Immature natural killer cell (primary cell): ENCODE measurements around the gene RRAD. TPM values are rescaled to one million over a fixed set of nuclear protein-coding genes. Genes with fewer than 3 reads are reported as not detected.
"Not testable (repeated sequence)": the region's sequence is repeated elsewhere in the genome, so short reads cannot be mapped to it uniquely, and the experiment has no call there.

Experiments
- DNase-seq, 3 donors: peaks; one replicate each; pipeline ENCODE4 v3.0.0; 2022; ENCODE audit warnings: mixed read lengths in 1 of 3
- H3K27ac Mint-ChIP-seq, 6 donors: one replicate each; pipeline ENCODE4 v1.8.0; 2020; ENCODE audit warnings: mixed read lengths in 6 of 6, mild to moderate bottlenecking in 5 of 6, inconsistent platforms in 4 of 6, moderate library complexity in 3 of 6
- H3K27me3 Mint-ChIP-seq, 3 donors: one replicate each; pipeline ENCODE4 v1.8.0; 2020 to 2021; ENCODE audit warnings: low read depth in 3 of 3, mild to moderate bottlenecking in 3 of 3, mixed read lengths in 3 of 3, moderate library complexity in 3 of 3, inconsistent platforms in 1 of 3
- H3K36me3 Mint-ChIP-seq, 3 donors: one replicate each; pipeline ENCODE4 v1.8.0; 2020; ENCODE audit warnings: mixed read lengths in 3 of 3, inconsistent platforms in 2 of 3, mild to moderate bottlenecking in 2 of 3
- H3K4me1 Mint-ChIP-seq, 2 donors: one replicate each; pipeline ENCODE4 v1.8.0; 2020; ENCODE audit warnings: inconsistent platforms in 2 of 2, mild to moderate bottlenecking in 2 of 2, mixed read lengths in 2 of 2, moderate library complexity in 1 of 2
- H3K4me3 Mint-ChIP-seq, 5 donors: one replicate each; pipeline ENCODE4 v1.8.0; 2020; ENCODE audit warnings: mild to moderate bottlenecking in 5 of 5, mixed read lengths in 5 of 5, inconsistent platforms in 3 of 5, moderate library complexity in 3 of 5
- H3K9me3 Mint-ChIP-seq, 6 donors: one replicate each; pipeline ENCODE4 v1.8.0; 2020; ENCODE audit warnings: mild to moderate bottlenecking in 6 of 6, mixed read lengths in 6 of 6, inconsistent platforms in 4 of 6, moderate library complexity in 3 of 6
- polyA plus RNA-seq, 3 donors: library from polyadenylated mRNA; unstranded; fragments of 300-500 nt; fragmentation: Illumina TruSeq; gene quantifications; one replicate each; pipeline ENCODE4 v1.2.3, GENCODE V29; 2021

Gene RRAD
- polyA plus RNA-seq, 3 donors from 2014 or later = not detected

- H3K9me3 Mint-ChIP-seq = no peaks in the 10 kb centered on the region
- H3K27me3 Mint-ChIP-seq = peaks cover 10 to 22% (median 19%) of the 10 kb centered on the region in 3 donors
- peak; percentile 74 to 78 (median 75) for DNase-seq
- H3K4me3 Mint-ChIP-seq = peak overlapping the region; percentile 88 to 93 (median 89)
- no peak overlapping the region for H3K27ac Mint-ChIP-seq
- peaks cover 0 to 5% (median 0%) of the 10 kb centered on the region in 3 donors for H3K36me3 Mint-ChIP-seq
- H3K4me1 Mint-ChIP-seq = peaks cover 22 to 27% of the 10 kb centered on the region in 2 donors
Measured at GRCh38 chr16:66947302-66948065, 22.1 kb upstream of the RRAD start.

DNA sequence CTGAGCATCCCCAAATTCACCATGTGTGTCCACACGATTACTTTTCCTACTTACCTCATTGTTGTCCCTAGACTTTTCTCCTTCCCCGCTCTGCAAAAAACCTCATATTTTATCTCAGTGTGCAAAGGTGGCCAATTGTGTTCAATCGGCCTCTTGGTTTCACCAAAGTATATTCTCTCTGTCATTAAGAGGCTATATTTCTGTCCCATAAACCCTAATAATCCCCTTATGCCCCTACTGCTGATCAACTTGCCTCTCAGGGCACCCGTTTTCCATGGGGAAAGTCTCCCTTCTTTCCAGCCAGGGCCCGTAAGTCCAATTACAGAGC is 21.6 kb upstream of the RRAD start:
- Mint-ChIP-seq H3K4me3 (peak overlapping the region; percentile 88 to 93 (median 89)), H3K27ac (no peak overlapping the region)

GRCh38 chr16:66946541-66946940 is 21.2 kb upstream of the RRAD start:
- H3K4me3 Mint-ChIP-seq = no peak overlapping the region
- H3K9me3 Mint-ChIP-seq = no peaks in the 10 kb centered on the region

More for the DNA sequence above, 21.6 kb upstream of the RRAD start:
- H3K4me1 Mint-ChIP-seq = peaks cover 22 to 27% of the 10 kb centered on the region in 2 donors
- DNase-seq = no peak
- H3K27me3 Mint-ChIP-seq = peaks cover 10 to 20% (median 16%) of the 10 kb centered on the region in 3 donors
- H3K36me3 Mint-ChIP-seq = peaks cover 0 to 9% (median 4%) of the 10 kb centered on the region in 3 donors
- H3K9me3 Mint-ChIP-seq = no peaks in the 10 kb centered on the region

DNA sequence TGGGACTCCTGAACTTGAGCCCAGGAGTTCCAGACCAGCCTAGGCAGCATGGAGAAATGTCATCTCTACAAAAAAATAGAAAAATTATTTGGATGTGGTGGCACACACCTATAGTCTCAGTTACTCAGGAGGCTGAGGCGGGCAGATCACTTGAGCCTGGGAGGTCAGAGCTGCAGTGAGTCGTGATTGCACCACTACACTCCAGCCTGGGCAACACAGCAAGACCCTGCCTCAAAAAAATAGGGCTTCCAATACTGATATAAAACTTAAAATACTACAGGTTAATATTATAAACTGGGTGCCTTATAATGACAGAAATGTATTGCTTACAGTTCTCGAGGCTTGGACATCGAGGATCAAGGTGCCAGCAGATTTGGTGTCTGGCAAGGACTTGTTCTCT is 20.6 kb upstream of the RRAD start:
- Mint-ChIP-seq H3K36me3 (peaks cover 0 to 18% (median 4%) of the 10 kb centered on the region in 3 donors), H3K27me3 (peaks cover 10 to 14% (median 10%) of the 10 kb centered on the region in 3 donors), H3K4me3 (no peak overlapping the region)

More at GRCh38 chr16:66946541-66946940, 21.2 kb upstream of the RRAD start:
- peaks cover 10 to 16% (median 12%) of the 10 kb centered on the region in 3 donors for H3K27me3 Mint-ChIP-seq
- H3K4me1 Mint-ChIP-seq = peaks cover 22 to 27% of the 10 kb centered on the region in 2 donors
- H3K27ac Mint-ChIP-seq = no peak overlapping the region
- no peak for DNase-seq
- peaks cover 0 to 13% (median 4%) of the 10 kb centered on the region in 3 donors for H3K36me3 Mint-ChIP-seq

GRCh38 chr16:66944971-66945370 is 19.6 kb upstream of the RRAD start:
- H3K27ac Mint-ChIP-seq, DNase-seq, H3K9me3 Mint-ChIP-seq, H3K4me3 Mint-ChIP-seq: not testable (repeated sequence)
- peaks cover 0 to 19% (median 4%) of the 10 kb centered on the region in 3 donors for H3K36me3 Mint-ChIP-seq
- peaks cover 22 to 27% of the 10 kb centered on the region in 2 donors for H3K4me1 Mint-ChIP-seq
- peaks cover 7 to 13% (median 10%) of the 10 kb centered on the region in 3 donors for H3K27me3 Mint-ChIP-seq

More for the DNA sequence above, 20.6 kb upstream of the RRAD start:
- Mint-ChIP-seq H3K4me1 (peaks cover 22 to 27% of the 10 kb centered on the region in 2 donors), H3K9me3 (no peaks in the 10 kb centered on the region), H3K27ac (peak overlapping the region in 1 of 6 donors; percentile 30)
- no peak for DNase-seq

- H3K4me1 Mint-ChIP-seq = peaks cover 21 to 22% of the 10 kb centered on the region in 2 donors
- H3K9me3 Mint-ChIP-seq = no peaks in the 10 kb centered on the region
- H3K36me3 Mint-ChIP-seq = peaks cover 0 to 23% (median 4%) of the 10 kb centered on the region in 3 donors
- peaks cover 5 to 7% (median 5%) of the 10 kb centered on the region in 3 donors for H3K27me3 Mint-ChIP-seq
- peak overlapping the region in 2 of 6 donors; percentile 10 to 32 for H3K27ac Mint-ChIP-seq
- H3K4me3 Mint-ChIP-seq = no peak overlapping the region
- DNase-seq = no peak
Measured at GRCh38 chr16:66944054-66944441, 18.7 kb upstream of the RRAD start.

DNA sequence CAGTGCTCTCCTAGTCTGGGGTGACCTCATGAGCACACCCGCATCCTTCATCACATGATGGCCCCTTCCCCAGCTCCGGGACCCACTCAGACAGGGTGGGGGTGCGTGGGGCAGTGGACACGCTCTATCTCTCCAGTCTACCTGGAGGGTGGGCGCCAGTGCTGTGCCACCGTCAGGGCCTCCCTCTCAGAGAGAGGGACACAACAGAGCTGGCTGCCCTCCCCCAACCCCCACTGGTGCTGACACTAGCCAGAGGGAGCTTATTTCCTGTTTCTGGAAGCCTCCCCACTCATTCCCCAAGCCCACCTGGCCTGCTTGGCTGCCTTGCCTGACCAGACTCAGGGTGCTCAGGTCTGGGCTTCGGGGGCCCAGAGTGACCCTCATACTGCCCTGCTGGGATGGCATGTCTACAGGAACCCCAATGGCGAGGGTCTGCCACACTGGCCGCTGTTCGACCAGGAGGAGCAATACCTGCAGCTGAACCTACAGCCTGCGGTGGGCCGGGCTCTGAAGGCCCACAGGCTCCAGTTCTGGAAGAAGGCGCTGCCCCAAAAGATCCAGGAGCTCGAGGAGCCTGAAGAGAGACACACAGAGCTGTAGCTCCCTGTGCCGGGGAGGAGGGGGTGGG is 18.2 kb upstream of the RRAD start:
- Mint-ChIP-seq H3K27me3 (peaks cover 2 to 6% (median 5%) of the 10 kb centered on the region in 3 donors), H3K36me3 (peaks cover 0 to 23% (median 4%) of the 10 kb centered on the region in 3 donors), H3K27ac (no peak overlapping the region), H3K4me1 (peaks cover 16 to 17% of the 10 kb centered on the region in 2 donors), H3K4me3 (no peak overlapping the region), H3K9me3 (no peaks in the 10 kb centered on the region)
- DNase-seq = no peak

DNA sequence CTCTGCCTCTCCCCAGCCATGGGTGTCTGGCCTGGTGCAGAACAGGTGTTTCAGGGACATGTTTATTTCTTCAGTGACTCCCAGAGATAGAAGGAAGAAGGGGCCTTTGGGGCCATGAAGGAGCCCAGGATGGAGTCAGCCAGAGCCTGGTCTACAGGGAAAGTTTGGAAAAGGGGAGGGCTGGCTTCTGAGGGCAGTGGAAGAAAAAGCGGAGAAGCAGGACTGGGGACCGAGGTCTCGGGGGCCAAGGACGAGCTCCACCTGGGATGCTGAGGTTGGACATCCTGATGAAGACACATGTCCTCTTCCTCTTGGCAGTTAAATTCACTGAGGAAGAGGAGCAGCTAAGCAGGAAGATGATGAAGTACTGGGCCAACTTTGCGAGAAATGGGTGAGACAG is 17.6 kb upstream of the RRAD start:
- Mint-ChIP-seq H3K4me3 (peak overlapping the region in 1 of 5 donors; percentile 15), H3K27ac (no peak overlapping the region), H3K27me3 (peaks cover 0 to 5% (median under 1%) of the 10 kb centered on the region in 3 donors)

DNA sequence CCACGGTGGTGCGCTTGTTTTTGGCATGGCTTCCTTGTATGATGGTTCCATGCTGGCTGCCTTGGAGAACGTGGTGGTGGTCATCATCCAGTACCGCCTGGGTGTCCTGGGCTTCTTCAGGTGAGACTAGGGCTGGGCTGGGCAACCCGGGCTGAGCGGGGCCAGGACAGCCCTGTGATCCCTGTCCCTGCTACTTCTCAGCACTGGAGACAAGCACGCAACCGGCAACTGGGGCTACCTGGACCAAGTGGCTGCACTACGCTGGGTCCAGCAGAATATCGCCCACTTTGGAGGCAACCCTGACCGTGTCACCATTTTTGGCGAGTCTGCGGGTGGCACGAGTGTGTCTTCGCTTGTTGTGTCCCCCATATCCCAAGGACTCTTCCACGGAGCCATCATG is 14.9 kb upstream of the RRAD start:
- H3K4me3 Mint-ChIP-seq = no peak overlapping the region
- peaks cover 0 to 23% (median 4%) of the 10 kb centered on the region in 3 donors for H3K36me3 Mint-ChIP-seq
- no peak for DNase-seq
- no peak overlapping the region for H3K27ac Mint-ChIP-seq
- H3K27me3 Mint-ChIP-seq = peaks cover 0 to 3% (median 0%) of the 10 kb centered on the region in 3 donors
- peaks cover 18 to 23% of the 10 kb centered on the region in 2 donors for H3K4me1 Mint-ChIP-seq
- H3K9me3 Mint-ChIP-seq = no peaks in the 10 kb centered on the region

More for the DNA sequence above, 17.6 kb upstream of the RRAD start:
- peaks cover 10 to 12% of the 10 kb centered on the region in 2 donors for H3K4me1 Mint-ChIP-seq
- no peaks in the 10 kb centered on the region for H3K9me3 Mint-ChIP-seq
- DNase-seq = no peak
- H3K36me3 Mint-ChIP-seq = peaks cover 0 to 23% (median 4%) of the 10 kb centered on the region in 3 donors

DNA sequence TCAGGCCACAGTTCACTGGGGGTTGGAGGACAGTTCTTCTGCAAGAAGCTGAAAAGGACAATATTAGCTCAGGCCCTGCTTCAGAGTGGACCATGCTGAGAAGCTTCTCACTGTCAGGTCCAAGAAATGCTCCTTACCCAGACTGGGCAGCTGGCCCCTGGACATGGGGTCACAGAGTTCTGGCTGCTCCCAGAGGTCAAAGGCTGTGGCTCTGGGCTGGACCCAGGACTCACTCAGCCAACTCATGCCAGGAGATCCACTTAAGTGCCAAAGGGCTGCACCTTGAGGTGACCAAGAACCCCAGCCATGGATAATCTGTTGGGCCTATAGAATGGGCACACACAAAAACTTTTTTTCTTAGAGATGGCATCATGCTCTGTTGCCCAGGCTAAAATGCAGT is 14.0 kb upstream of the RRAD start:
- Mint-ChIP-seq H3K4me3 (no peak overlapping the region), H3K27me3 (peaks cover under 1 to 9% (median 7%) of the 10 kb centered on the region in 3 donors), H3K4me1 (peaks cover 27 to 30% of the 10 kb centered on the region in 2 donors), H3K9me3 (no peaks in the 10 kb centered on the region), H3K36me3 (peaks cover 0 to 23% (median 4%) of the 10 kb centered on the region in 3 donors), H3K27ac (no peak overlapping the region)
- DNase-seq = no peak

DNA sequence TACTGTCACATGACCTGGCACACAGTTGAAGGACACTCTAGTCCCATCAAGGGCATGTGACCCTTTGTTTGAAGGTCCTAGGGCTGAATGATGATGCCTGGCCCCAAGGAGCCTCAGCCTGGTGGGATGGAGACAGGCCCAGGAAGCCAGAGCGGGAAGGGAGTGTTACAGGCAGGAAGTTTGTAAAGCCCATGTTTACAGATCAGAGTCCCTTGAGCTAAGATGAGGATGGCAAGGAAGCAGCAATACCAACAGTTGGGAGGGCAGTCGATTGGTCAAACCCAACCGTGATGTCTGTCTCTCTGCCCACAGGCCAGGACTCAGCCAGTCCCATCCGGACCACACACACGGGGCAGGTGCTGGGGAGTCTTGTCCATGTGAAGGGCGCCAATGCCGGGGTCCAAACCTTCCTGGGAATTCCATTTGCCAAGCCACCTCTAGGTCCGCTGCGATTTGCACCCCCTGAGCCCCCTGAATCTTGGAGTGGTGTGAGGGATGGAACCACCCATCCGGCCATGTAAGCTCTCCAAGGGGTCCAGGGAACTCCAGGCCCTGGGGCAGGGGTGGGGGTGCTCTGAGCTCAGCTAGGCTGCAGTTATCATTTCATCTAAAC is 12.5 kb upstream of the RRAD start:
- H3K4me3 Mint-ChIP-seq = peak overlapping the region in 2 of 5 donors; percentile 3 to 51
- H3K4me1 Mint-ChIP-seq = peaks cover 42 to 45% of the 10 kb centered on the region in 2 donors
- H3K36me3 Mint-ChIP-seq = peaks cover 4 to 20% (median 8%) of the 10 kb centered on the region in 3 donors
- H3K27me3 Mint-ChIP-seq = peaks cover 8 to 20% (median 17%) of the 10 kb centered on the region in 3 donors
- H3K27ac Mint-ChIP-seq = peak overlapping the region in 4 of 6 donors; percentile 22 to 74 (median 52)
- H3K9me3 Mint-ChIP-seq = no peaks in the 10 kb centered on the region
- no peak for DNase-seq

GRCh38 chr16:66936889-66937554 is 11.7 kb upstream of the RRAD start:
- Mint-ChIP-seq H3K4me1 (peaks cover 50 to 52% of the 10 kb centered on the region in 2 donors), H3K9me3 (no peaks in the 10 kb centered on the region), H3K4me3 (peak overlapping the region; percentile 33 to 96 (median 39)), H3K27ac (peak overlapping the region in 5 of 6 donors; percentile 44 to 77 (median 58)), H3K36me3 (peaks cover 0 to 15% (median 8%) of the 10 kb centered on the region in 3 donors), H3K27me3 (peaks cover 9 to 19% (median 17%) of the 10 kb centered on the region in 3 donors)
- no peak for DNase-seq

DNA sequence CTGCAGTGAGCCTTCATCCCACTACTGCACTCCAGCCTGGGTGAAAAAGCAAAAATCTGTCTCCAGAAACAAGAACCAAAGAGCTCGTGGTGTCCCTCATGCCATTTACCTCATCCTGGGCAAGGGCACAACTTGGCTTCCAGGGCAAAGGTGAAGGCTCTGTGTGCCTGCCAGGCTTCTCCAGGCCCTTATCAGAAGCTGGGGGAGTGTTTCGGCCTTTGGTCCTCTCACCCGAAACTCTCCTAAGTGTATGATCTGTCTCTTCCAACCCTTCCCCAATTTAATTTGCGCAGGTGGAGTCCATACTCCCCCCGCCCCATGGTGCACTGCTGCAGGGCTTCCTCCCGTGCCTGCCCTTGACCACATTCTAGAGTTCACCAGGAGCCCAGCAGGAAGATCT is 11.1 kb upstream of the RRAD start:
- DNase-seq = no peak
- Mint-ChIP-seq H3K4me1 (peaks cover 52 to 56% of the 10 kb centered on the region in 2 donors), H3K36me3 (peaks cover 0 to 9% (median 8%) of the 10 kb centered on the region in 3 donors), H3K9me3 (no peaks in the 10 kb centered on the region), H3K27me3 (peaks cover 9 to 19% (median 17%) of the 10 kb centered on the region in 3 donors), H3K4me3 (peak overlapping the region; percentile 30 to 98 (median 39)), H3K27ac (peak overlapping the region; percentile 27 to 77 (median 60))
